NCI-H1436 (cell line): ENCODE measurements around the gene SDCBP2.

Experiments used
- DNase-seq: peaks from one replicate; lab custom pipeline; 2025; lab: John Stamatoyannopoulos, UW

Gene SDCBP2

GRCh38 chr20:1330075-1330830, 1.3 kb upstream of the SDCBP2 start:
- peak; percentile 63 for DNase-seq

- no peak for DNase-seq
These were observed 886 bp downstream of the SDCBP2 start for GRCh38 chr20:1327827-1328679.

- DNase-seq: no peak
These were observed 1.7 kb downstream of the SDCBP2 start for GRCh38 chr20:1327241-1327653.

- DNase-seq: no peak
These were observed 2.7 kb downstream of the SDCBP2 start for GRCh38 chr20:1326031-1326930.

GRCh38 chr20:1325173-1326030, 3.5 kb downstream of the SDCBP2 start:
- DNase-seq: peak; percentile 94

- no peak for DNase-seq
These were observed 4.3 kb downstream of the SDCBP2 start for GRCh38 chr20:1324598-1325172.

- DNase-seq: no peak
These were observed 4.9 kb downstream of the SDCBP2 start for GRCh38 chr20:1323830-1324597.

- DNase-seq: no peak
These were observed 5.7 kb downstream of the SDCBP2 start for GRCh38 chr20:1323256-1323655.

- DNase-seq: no peak
These were observed 6.3 kb downstream of the SDCBP2 start for GRCh38 chr20:1322511-1323245.

GRCh38 chr20:1321654-1321939, 7.3 kb downstream of the SDCBP2 start:
- no peak for DNase-seq

GRCh38 chr20:1320902-1321653, 7.9 kb downstream of the SDCBP2 start:
- DNase-seq: no peak

- DNase-seq: no peak
These were observed 8.9 kb downstream of the SDCBP2 start for GRCh38 chr20:1320016-1320415.

GRCh38 chr20:1319462-1319861, 9.5 kb downstream of the SDCBP2 start:
- DNase-seq: no peak

- no peak for DNase-seq
These were observed 9.9 kb downstream of the SDCBP2 start for GRCh38 chr20:1319051-1319450.

GRCh38 chr20:1317545-1318255, 11.2 kb downstream of the SDCBP2 start:
- DNase-seq: no peak

- no peak for DNase-seq
These were observed 13.1 kb downstream of the SDCBP2 start for GRCh38 chr20:1315804-1316203.

GRCh38 chr20:1313236-1313964, 15.5 kb downstream of the SDCBP2 start:
- DNase-seq: peak; percentile 40

- DNase-seq: no peak
These were observed 16.1 kb downstream of the SDCBP2 start for GRCh38 chr20:1312904-1313235.
